ENCODE results near the gene FAM131C.

Gene FAM131C

GRCh38 chr1:16099412-16099811, 26.0 kb upstream of the FAM131C start:
- DNase-seq = no peak

- DNase-seq = no peak
These were observed 22.0 kb upstream of the FAM131C start for GRCh38 chr1:16095447-16095846.

GRCh38 chr1:16094453-16095158, 21.2 kb upstream of the FAM131C start:
- DNase-seq = no peak

GRCh38 chr1:16093611-16094010, 20.2 kb upstream of the FAM131C start:
- no peak for DNase-seq

- DNase-seq = no peak
These were observed 19.6 kb upstream of the FAM131C start for GRCh38 chr1:16092923-16093511.

- DNase-seq = no peak
These were observed 18.9 kb upstream of the FAM131C start for GRCh38 chr1:16092097-16092922.

- DNase-seq = no peak
These were observed 17.8 kb upstream of the FAM131C start for GRCh38 chr1:16091296-16091695.

GRCh38 chr1:16090076-16090826, 16.8 kb upstream of the FAM131C start:
- no peak for DNase-seq

- no peak for DNase-seq
These were observed 15.5 kb upstream of the FAM131C start for GRCh38 chr1:16088996-16089395.

- no peak for DNase-seq
These were observed 15.0 kb upstream of the FAM131C start for GRCh38 chr1:16088351-16088911.

- no peak for DNase-seq
These were observed 14.3 kb upstream of the FAM131C start for GRCh38 chr1:16087733-16088132.

GRCh38 chr1:16085522-16085921, 12.1 kb upstream of the FAM131C start:
- DNase-seq = no peak

GRCh38 chr1:16083486-16083885, 10.0 kb upstream of the FAM131C start:
- no peak for DNase-seq

- peak in 3 of 14 donors; percentile 14 to 19 (median 18) for DNase-seq
These were observed 9.0 kb upstream of the FAM131C start for GRCh38 chr1:16082283-16083038.

- no peak for DNase-seq
These were observed 8.2 kb upstream of the FAM131C start for GRCh38 chr1:16081636-16082035.

- no peak for DNase-seq
These were observed 7.1 kb upstream of the FAM131C start for GRCh38 chr1:16080422-16081150.

- DNase-seq = peak in 10 of 14 donors; percentile 26 to 78 (median 50)
These were observed 5.6 kb upstream of the FAM131C start for GRCh38 chr1:16078925-16079656.

GRCh38 chr1:16077406-16078245, 4.2 kb upstream of the FAM131C start:
- peak in 1 of 14 donors; percentile 58 for DNase-seq

GRCh38 chr1:16076865-16077238, 3.4 kb upstream of the FAM131C start:
- no peak for DNase-seq
